NT2/D1 (cell line): ENCODE results near the gene KLF16.

Experiments
- SUZ12 ChIP-seq: IDR thresholded peaks from 2 replicates; pipeline ENCODE4 v1.6.1; 2011; ENCODE audit not compliant: insufficient read length, insufficient read depth; ENCODE audit errors: extremely low read depth
- YY1 ChIP-seq: IDR thresholded peaks from 2 replicates; pipeline ENCODE4 v1.6.1; 2011; ENCODE audit not compliant: insufficient read length, insufficient read depth
- ZNF274 ChIP-seq: IDR thresholded peaks from 2 replicates; pipeline ENCODE4 v1.6.1; 2011; ENCODE audit warnings: mild to moderate bottlenecking, low read depth, low read length

GRCh38 chr19:1862424-1863327 is 703 bp downstream of the KLF16 start:
- TF ChIP-seq YY1 (no peak), ZNF274 (no peak), SUZ12 (no peak)
